Measurements from ENCODE around the gene RNU5B-1.

GRCh38 chr15:65298731-65299130, 5.7 kb upstream of the RNU5B-1 start:
- TF ChIP-seq ZBTB33 (IDR thresholded peaks at IDR 0.05) (no peak), CTCF (IDR thresholded peaks at IDR 0.05; ENCODE audit: low read depth, low read length, missing input control) (no peak), SP1 (IDR thresholded peaks at IDR 0.05) (no peak), MAX (IDR thresholded peaks at IDR 0.05) (no peak), GABPA (IDR thresholded peaks at IDR 0.05 in 1 of 2, conservative IDR thresholded peaks at IDR 0.05 in 1 of 2) (no peak), RAD21 (IDR thresholded peaks at IDR 0.05) (no peak), HNF4G (IDR thresholded peaks at IDR 0.05) (no peak), JUND (IDR thresholded peaks at IDR 0.05) (no peak), YY1 (IDR thresholded peaks at IDR 0.05) (no peak), REST (IDR thresholded peaks at IDR 0.05) (no peak), FOXA2 (IDR thresholded peaks at IDR 0.05) (no peak)

All from liver (tissue), 3 donors.